H1 (cell line): ENCODE data around the gene TAS2R46. TPM values are rescaled to one million over a fixed set of nuclear protein-coding genes. Genes with fewer than 3 reads are reported as not detected.

ENCODE experiments used
- CTCF ChIA-PET: fragments of 300-600 bp; sonication (Branson Sonifier 250); formaldehyde crosslinking; loops from one replicate; lab custom pipeline; 2021; ENCODE audit not compliant: partially characterized antibody; lab: Charles Lee
- POLR2A ChIA-PET: fragments of 300-600 bp; sonication (Branson Sonifier 250); formaldehyde crosslinking; loops from one replicate; lab custom pipeline; 2021; ENCODE audit warnings: inconsistent platforms; ENCODE audit not compliant: partially characterized antibody; lab: Charles Lee
- DNase-seq, 2 experiments: peaks; one replicate each; pipeline versions ENCODE4 v3.0.0 to v3.0.0-alpha.2; 2010 to 2022; ENCODE audit warnings: low spot score in 2 of 2, low read depth in 1 of 2, mixed read lengths in 1 of 2
- FAIRE-seq: peaks from 2 replicates; lab custom pipeline; 2011; peaks lifted over from hg19 to GRCh38; lab: Jason Lieb, UNC
- H2AFZ ChIP-seq: 2 replicates; pipeline ENCODE4 v1.8.1; 2012; ENCODE audit warnings: low read length, inconsistent platforms
- H2AK5ac ChIP-seq: 2 replicates; pipeline ENCODE4 v1.6.1; 2013; ENCODE audit warnings: low read depth, low read length
- H2BK120ac ChIP-seq: replicated peaks from 2 replicates; pipeline ENCODE3; 2013; ENCODE audit warnings: low read depth, low read length, inconsistent platforms
- H2BK12ac ChIP-seq: 2 replicates; pipeline ENCODE4 v1.6.1; 2013; ENCODE audit warnings: low read depth, low read length
- H2BK15ac ChIP-seq: 2 replicates; pipeline ENCODE4 v1.6.1; 2013; ENCODE audit warnings: low read length
- H2BK20ac ChIP-seq: 2 replicates; pipeline ENCODE4 v1.6.1; 2013; ENCODE audit warnings: low read length
- H2BK5ac ChIP-seq: 2 replicates; pipeline ENCODE4 v1.6.1; 2013; ENCODE audit warnings: low read depth, low read length
- H3K14ac ChIP-seq: 2 replicates; pipeline ENCODE4 v1.6.1; 2013; ENCODE audit warnings: inconsistent platforms; ENCODE audit not compliant: insufficient read length
- H3K18ac ChIP-seq: 2 replicates; pipeline ENCODE4 v1.6.1; 2013; ENCODE audit warnings: low read length; ENCODE audit errors: extremely low read depth
- H3K23ac ChIP-seq: 2 replicates; pipeline ENCODE4 v1.6.1; 2013; ENCODE audit warnings: inconsistent platforms; ENCODE audit not compliant: insufficient read length
- H3K23me2 ChIP-seq: 2 replicates; pipeline ENCODE4 v1.6.1; 2013; ENCODE audit warnings: low read depth, low read length
- H3K27ac ChIP-seq: 2 replicates; pipeline ENCODE4 v1.6.1; 2011; ENCODE audit warnings: low read depth, low read length, inconsistent platforms
- H3K27me3 ChIP-seq, 4 experiments: replicated peaks in 1 of 4; 1 replicate in 1 of 4; 2 replicates in 3 of 4; pipeline versions ENCODE4 v1.6.1 to v1.8.1; 2011 to 2013; ENCODE audit warnings: low read length in 3 of 4, mild to moderate bottlenecking in 3 of 4, inconsistent platforms in 2 of 4, mixed read lengths in 2 of 4, moderate library complexity in 1 of 4; ENCODE audit not compliant: control insufficient read depth in 3 of 4, insufficient read depth in 3 of 4; ENCODE audit errors: extremely low read depth in 1 of 4
- H3K36me3 ChIP-seq, 4 experiments: 2 replicates each; pipeline versions ENCODE4 v1.6.1 to v1.8.1; 2011 to 2013; ENCODE audit warnings: mild to moderate bottlenecking in 4 of 4, low read length in 3 of 4, moderate library complexity in 2 of 4, control low read depth in 1 of 4, inconsistent platforms in 1 of 4; ENCODE audit not compliant: insufficient read depth in 4 of 4, control insufficient read depth in 2 of 4
- H3K4ac ChIP-seq: replicated peaks from 2 replicates; pipeline ENCODE3; 2013; ENCODE audit warnings: low read length, low read depth, mixed read lengths, inconsistent platforms; ENCODE audit not compliant: insufficient read length
- H3K4me1 ChIP-seq, 4 experiments: replicated peaks in 1 of 4; 1 replicate in 1 of 4; 2 replicates in 3 of 4; pipeline versions ENCODE4 v1.6.1 to v1.8.1; 2011 to 2013; ENCODE audit warnings: low read length in 3 of 4, inconsistent platforms in 2 of 4, mixed read lengths in 1 of 4; ENCODE audit not compliant: insufficient read depth in 4 of 4, control insufficient read depth in 3 of 4
- H3K4me2 ChIP-seq, 2 experiments: 2 replicates each; pipeline versions ENCODE4 v1.6.1 to v1.8.1; 2011 to 2013; ENCODE audit warnings: low read depth in 2 of 2, low read length in 2 of 2, control low read depth in 1 of 2, inconsistent platforms in 1 of 2, mild to moderate bottlenecking in 1 of 2; ENCODE audit not compliant: insufficient read depth in 1 of 2
- H3K4me3 ChIP-seq, 4 experiments: fragments of 200-600, 300-600 bp in 1 of 4; sonication (generic), shearing (Covaris generic), sonication (Bioruptor Twin) in 1 of 4; 2 replicates each; pipeline versions ENCODE4 v1.5.1 to v1.8.1; 2011 to 2016; ENCODE audit warnings: low read length in 4 of 4, low read depth in 3 of 4, control low read depth in 2 of 4, inconsistent platforms in 2 of 4, mild to moderate bottlenecking in 2 of 4, mixed read lengths in 1 of 4, moderate library complexity in 1 of 4; ENCODE audit not compliant: insufficient read depth in 2 of 4; ENCODE audit errors: extremely low read depth in 1 of 4
- H3K56ac ChIP-seq: replicated peaks from 2 replicates; pipeline ENCODE3; 2013; ENCODE audit warnings: low read depth, mild to moderate bottlenecking, mixed read lengths, low read length, inconsistent platforms; ENCODE audit not compliant: insufficient read length
- H3K79me1 ChIP-seq: 2 replicates; pipeline ENCODE4 v1.6.1; 2013; ENCODE audit warnings: low read depth, low read length, control low read depth
- H3K79me2 ChIP-seq, 2 experiments: 2 replicates each; pipeline versions ENCODE4 v1.6.1 to v1.8.1; 2012 to 2013; ENCODE audit warnings: low read length in 2 of 2, mild to moderate bottlenecking in 2 of 2, inconsistent platforms in 1 of 2; ENCODE audit not compliant: insufficient read depth in 2 of 2, control insufficient read depth in 1 of 2
- H3K9ac ChIP-seq, 4 experiments: replicated peaks in 1 of 4; 1 replicate in 1 of 4; 2 replicates in 3 of 4; pipeline versions ENCODE4 v1.6.1 to v1.8.1; 2011 to 2013; ENCODE audit warnings: low read depth in 3 of 4, low read length in 3 of 4, control low read depth in 2 of 4, mild to moderate bottlenecking in 2 of 4, moderate library complexity in 2 of 4, inconsistent platforms in 1 of 4; ENCODE audit errors: extremely low read depth in 1 of 4
- H3K9me3 ChIP-seq, 2 experiments: 2 replicates each; pipeline versions ENCODE4 v1.6.1 to v1.8.1; 2012 to 2013; ENCODE audit warnings: mild to moderate bottlenecking in 2 of 2, moderate library complexity in 2 of 2, control low read depth in 1 of 2, inconsistent platforms in 1 of 2, low read depth in 1 of 2, low read length in 1 of 2, mixed read lengths in 1 of 2; ENCODE audit not compliant: insufficient read depth in 2 of 2
- H4K20me1 ChIP-seq, 2 experiments: replicated peaks in 1 of 2; 2 replicates each; pipeline versions ENCODE3 to v1.8.1; 2011 to 2013; ENCODE audit warnings: inconsistent platforms in 2 of 2, low read length in 2 of 2, mild to moderate bottlenecking in 1 of 2; ENCODE audit not compliant: insufficient read depth in 2 of 2, control insufficient read depth in 1 of 2
- H4K5ac ChIP-seq: 2 replicates; pipeline ENCODE4 v1.6.1; 2013; ENCODE audit warnings: low read length, low read depth, mixed read lengths, inconsistent platforms; ENCODE audit not compliant: insufficient read length
- H4K8ac ChIP-seq: 2 replicates; pipeline ENCODE4 v1.8.0; 2013; ENCODE audit warnings: mild to moderate bottlenecking, moderate library complexity, low read length, inconsistent platforms; ENCODE audit not compliant: insufficient read depth; ENCODE audit errors: extremely low read depth
- H4K91ac ChIP-seq: replicated peaks from 2 replicates; pipeline ENCODE3; 2013; ENCODE audit warnings: low read length, mixed read lengths, inconsistent platforms; ENCODE audit not compliant: insufficient read length
- ASH2L ChIP-seq: fragments of 200-600, 300-600 bp; sonication (generic); IDR thresholded peaks from one replicate; pipeline ENCODE4 v1.7.1; 2017; ENCODE audit warnings: low read length
- ATF3 ChIP-seq: IDR thresholded peaks from 2 replicates; pipeline ENCODE4 v1.6.1; 2011; ENCODE audit warnings: low read depth, mild to moderate bottlenecking, low read length; ENCODE audit not compliant: insufficient read depth
- BCL11A ChIP-seq, 2 experiments: IDR thresholded peaks; one replicate each; pipeline ENCODE4 v1.6.1; 2011; ENCODE audit warnings: low read depth in 2 of 2, low read length in 2 of 2, mild to moderate bottlenecking in 2 of 2
- BRCA1 ChIP-seq: IDR thresholded peaks from 2 replicates; pipeline ENCODE4 v1.6.1; 2012; ENCODE audit warnings: low read depth, low read length, improper control_type of control experiment
- CBX8 ChIP-seq: fragments of 300-800, 300-1000 bp; sonication (generic); IDR thresholded peaks from 2 replicates; pipeline ENCODE4 v1.7.1; 2016; ENCODE audit warnings: low read depth, low read length, borderline replicate concordance
- CHD1 ChIP-seq: IDR thresholded peaks from 2 replicates; pipeline ENCODE4 v1.6.1; 2012; ENCODE audit warnings: low read depth, low read length, improper control_type of control experiment
- CHD2 ChIP-seq: IDR thresholded peaks from 2 replicates; pipeline ENCODE4 v1.6.1; 2012; ENCODE audit warnings: low read length, improper control_type of control experiment
- E2F6 ChIP-seq: IDR thresholded peaks from 2 replicates; pipeline ENCODE4 v1.6.1; 2012; ENCODE audit warnings: inconsistent platforms
- GTF2F1 ChIP-seq: IDR thresholded peaks from 2 replicates; pipeline ENCODE4 v1.6.1; 2012; ENCODE audit warnings: low read depth, low read length, improper control_type of control experiment, borderline replicate concordance
- KDM1A ChIP-seq: fragments of 200-600, 300-600 bp; sonication (generic); IDR thresholded peaks from 2 replicates; pipeline ENCODE4 v1.7.1; 2016; ENCODE audit warnings: mild to moderate bottlenecking, low read length, borderline replicate concordance
- NANOG ChIP-seq: IDR thresholded peaks from 2 replicates; pipeline ENCODE4 v1.6.1; 2011; ENCODE audit warnings: low read length, low read depth, mild to moderate bottlenecking, inconsistent platforms; ENCODE audit not compliant: insufficient read depth, poor library complexity, severe bottlenecking
- SIX5 ChIP-seq: IDR thresholded peaks from 2 replicates; pipeline ENCODE4 v1.6.1; 2011; ENCODE audit warnings: mild to moderate bottlenecking, low read depth, low read length
- TBP ChIP-seq: IDR thresholded peaks from 2 replicates; pipeline ENCODE4 v1.6.1; 2011; ENCODE audit warnings: low read depth, low read length, improper control_type of control experiment
- WGBS, 2 experiments: shearing (Covaris generic) in 1 of 2; methylation state at CpG; one replicate each; pipeline versions ENCODE4 v1.1.6 to v1.1.7; 2013 to 2015; ENCODE audit warnings: low lambda C conversion rate in 2 of 2, mixed read lengths in 2 of 2, inconsistent platforms in 1 of 2, low coverage in 1 of 2, missing lambda C conversion rate in 1 of 2; ENCODE audit not compliant: insufficient replicate concordance in 2 of 2, insufficient coverage in 1 of 2, insufficient read length in 1 of 2; ENCODE audit errors: extremely low coverage in 1 of 2, missing lambda C conversion rate in 1 of 2; 5-methylcytosine and 5-hydroxymethylcytosine counted together
- polyA plus RNA-seq, 7 experiments: library from polyadenylated mRNA; depleted of rRNA in 3 of 7; stranded (reverse) in 5 of 7; unstranded in 2 of 7; fragments of >200 nt in 5 of 7; fragments of 200-250 nt in 2 of 7; gene quantifications; 1 replicate in 5 of 7; 2 replicates in 1 of 7; 4 replicates in 1 of 7; pipeline versions ENCODE4 v1.2.1 to v1.2.3, GENCODE V29; 2011 to 2013; ENCODE audit warnings: missing spikeins in 2 of 7, mixed read lengths in 2 of 7
- total RNA-seq: library from RNA; stranded (reverse); fragmentation: NEBNext Ultra II Directional; extraction: Animal tissue kit (Norgen Biotek cat#: 25700); gene quantifications from 2 replicates; pipeline ENCODE4 v1.2.1, GENCODE V29; 2021

TAS2R46 gene
- total and polyA plus RNA-seq, 2 of the 8 experiments (the other 6 are each of a cell fraction or from before 2014, with no cell fraction given), result 0.14 TPM; not detected in 1

DNA sequence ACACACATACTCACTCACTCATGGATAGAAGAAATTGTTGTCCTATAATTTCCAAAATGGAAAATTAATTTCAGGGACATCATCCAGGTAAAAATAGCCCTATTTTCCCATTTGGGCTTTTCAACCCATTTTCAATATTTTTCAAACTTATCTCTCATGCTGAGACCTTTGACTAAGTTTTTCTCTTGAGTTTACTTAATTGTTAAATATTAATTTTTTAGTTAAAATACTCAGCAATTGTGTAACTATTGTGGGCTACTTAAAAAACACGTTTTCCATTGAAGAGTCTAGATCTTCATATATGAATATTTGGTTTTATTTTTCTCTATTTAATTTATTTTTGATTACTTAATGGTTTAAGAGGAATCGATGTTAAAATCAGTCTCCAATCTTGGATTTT is 44.2 kb upstream of the TAS2R46 start:
- WGBS, 2 experiments, result 84% methylated on average over 2 of the region's 2 CpGs; no CpG with 5 or more reads in 1 of the 2 experiments
- POLR2A ChIA-PET, result interaction anchor here (2.5 kb wide), 1 partner anchor 65 kb away, joined by 9 read pairs; the partner anchor contains the start of gene SMIM10L1
- TF ChIP-seq KDM1A, result no peak
- no peak for TF ChIP-seq CHD2
- TF ChIP-seq BRCA1, result no peak
- TF ChIP-seq CBX8, result no peak
- no peak for TF ChIP-seq E2F6
- TF ChIP-seq TBP, result no peak
- no peak for TF ChIP-seq NANOG
- TF ChIP-seq CHD1, result no peak
- no peak for TF ChIP-seq GTF2F1
- no peak for TF ChIP-seq SIX5
- no peak for TF ChIP-seq ATF3
- no peak for TF ChIP-seq BCL11A (IDR thresholded peaks at IDR 0.05; ENCODE audit: low read depth in 2 of 2, low read length in 2 of 2)
- no peak for TF ChIP-seq ASH2L

More for the DNA sequence above, 44.2 kb upstream of the TAS2R46 start:
- Histone ChIP-seq H3K18ac (no peak overlapping the region), H2BK120ac (no peak overlapping the region), H3K4ac (no peak overlapping the region), H2BK15ac (no peak overlapping the region), H2BK12ac (no peak overlapping the region), H4K8ac (no peak overlapping the region), H2BK5ac (no peak overlapping the region), H3K79me1 (no peaks in the 10 kb centered on the region; the same call in 1 of the 2 replicates), H2AK5ac (no peak overlapping the region), H3K23me2 (no peaks in the 10 kb centered on the region), H3K27me3 (no peaks in the 10 kb centered on the region), H3K79me2 (peaks cover 3 to 57% of the 10 kb centered on the region in 2 experiments; a peak in 2 of 4 replicates), H3K4me2 (no peak overlapping the region), H4K91ac (no peak overlapping the region), H3K56ac (no peak overlapping the region), H3K9ac (no peak overlapping the region), H3K4me1 (no peaks in the 10 kb centered on the region), H3K4me3 (no peak overlapping the region), H4K20me1 (no peaks in the 10 kb centered on the region), H4K5ac (no peak overlapping the region), H2AFZ (no peak overlapping the region), H3K9me3 (no peaks in the 10 kb centered on the region; a peak in 1 of 4 replicates), H3K23ac (no peak overlapping the region), H3K36me3 (0 out of 8 replicates have a peak, but pooled peaks cover 0 to 1% (median 0%) of the 10 kb centered on the region in 4 experiments), H3K14ac (no peak overlapping the region), H3K27ac (no peak overlapping the region), H2BK20ac (no peak overlapping the region)
- no peak for DNase-seq
- FAIRE-seq, result no peak
- CTCF ChIA-PET, result interaction anchor here (1.4 kb wide), 1 partner anchor 81 kb away, joined by 3 read pairs; no protein-coding TSS in a partner anchor
